Stomach (tissue), 9 donors: ENCODE measurements around the gene NUCKS1. TPM values are rescaled to one million over a fixed set of nuclear protein-coding genes. Genes with fewer than 3 reads are reported as not detected.

Experiments
- DNase-seq, 2 donors: peaks; one replicate each; pipeline versions ENCODE4 v3.0.0 to v3.0.0-alpha.2; 2013 to 2019
- H3K27ac ChIP-seq, 5 donors: fragments of 200-600 bp in 4 of 5; sonication (generic) in 4 of 5; one replicate each; pipeline ENCODE4 v1.5.1; 2013 to 2019; ENCODE audit warnings: mild to moderate bottlenecking in 1 of 5, moderate library complexity in 1 of 5
- H3K27me3 ChIP-seq, 3 donors: fragments of 200-600 bp; sonication (generic); one replicate each; pipeline ENCODE4 v1.5.1; 2017 to 2019; ENCODE audit warnings: mixed run types in 1 of 3
- H3K36me3 ChIP-seq, 4 donors: fragments of 200-600 bp; sonication (generic); 1 replicate in 3 of 4; 2 replicates in 1 of 4; pipeline ENCODE4 v1.5.1; 2016 to 2019
- H3K4me1 ChIP-seq, 4 donors: fragments of 200-600 bp; sonication (generic); one replicate each; pipeline ENCODE4 v1.5.1; 2016 to 2019
- H3K4me3 ChIP-seq, 4 donors: fragments of 200-600 bp; sonication (generic) in 3 of 4; one replicate each; pipeline ENCODE4 v1.5.1; 2016 to 2019; ENCODE audit warnings: mild to moderate bottlenecking in 1 of 4
- H3K9me3 ChIP-seq, 4 donors: fragments of 200-600 bp; sonication (generic); one replicate each; pipeline ENCODE4 v1.5.1; 2016 to 2019
- EP300 ChIP-seq: sonication (generic); formaldehyde crosslinking; IDR thresholded peaks from one replicate; pipeline ENCODE4 v1.6.1; 2017; ENCODE audit warnings: antibody characterized with exemption
- POLR2A ChIP-seq, 4 donors: fragments of 450-650 bp; IDR thresholded peaks; one replicate each; pipeline ENCODE4 v1.6.1; 2016; ENCODE audit warnings: antibody characterized with exemption in 4 of 4, control low read depth in 2 of 4, mild to moderate bottlenecking in 1 of 4, moderate library complexity in 1 of 4
- POLR2AphosphoS5 ChIP-seq, 3 donors: sonication (generic); formaldehyde crosslinking; IDR thresholded peaks; one replicate each; pipeline ENCODE4 v1.6.1; 2016; ENCODE audit warnings: antibody characterized with exemption in 3 of 3
- WGBS, 5 donors: extraction: QIAGEN DNeasy Blood & Tissue Kit in 3 of 5; methylation state at CpG; one replicate each; pipeline versions ENCODE4 v1.1.5 to v1.1.7; 2013 to 2018; 5-methylcytosine and 5-hydroxymethylcytosine counted together
- intact Hi-C: fragments of 100-400 bp; cut with DNase I; formaldehyde crosslinking; loops from one replicate; pipeline ENCODE4 v1.15.1; 2023; ENCODE audit warnings: low total_unique reads
- polyA plus RNA-seq, 3 donors: library from polyadenylated mRNA; stranded (reverse); fragments of 200-250 nt; gene quantifications; one replicate each; pipeline ENCODE4 v1.2.3, GENCODE V29; 2013
- total RNA-seq, 5 donors: library from RNA; depleted of rRNA; stranded (reverse); fragments of >200 nt; gene quantifications; one replicate each; pipeline versions ENCODE4 v1.1.0 to v1.2.3, GENCODE V29; 2014 to 2016
- TF ChIP-seq, protein P1 (sequence below), 7 experiments: fragments of 450-650 bp in 4 of 7; fragments of 200-600 bp in 3 of 7; sonication (generic) in 3 of 7; IDR thresholded peaks; one replicate each; pipeline ENCODE4 v1.5.1; 2016 to 2019; ENCODE audit warnings: antibody characterized with exemption in 7 of 7, control low read depth in 2 of 7, mild to moderate bottlenecking in 1 of 7
- donor health status: healthy with polysubstance abuse.
- donor health status: Bipolar disorder and iron deficiency.
- donor health status: healthy.

Gene NUCKS1
- total and polyA plus RNA-seq, 8 donors, result 28.0 to 330 (median 44.0) TPM

DNA sequence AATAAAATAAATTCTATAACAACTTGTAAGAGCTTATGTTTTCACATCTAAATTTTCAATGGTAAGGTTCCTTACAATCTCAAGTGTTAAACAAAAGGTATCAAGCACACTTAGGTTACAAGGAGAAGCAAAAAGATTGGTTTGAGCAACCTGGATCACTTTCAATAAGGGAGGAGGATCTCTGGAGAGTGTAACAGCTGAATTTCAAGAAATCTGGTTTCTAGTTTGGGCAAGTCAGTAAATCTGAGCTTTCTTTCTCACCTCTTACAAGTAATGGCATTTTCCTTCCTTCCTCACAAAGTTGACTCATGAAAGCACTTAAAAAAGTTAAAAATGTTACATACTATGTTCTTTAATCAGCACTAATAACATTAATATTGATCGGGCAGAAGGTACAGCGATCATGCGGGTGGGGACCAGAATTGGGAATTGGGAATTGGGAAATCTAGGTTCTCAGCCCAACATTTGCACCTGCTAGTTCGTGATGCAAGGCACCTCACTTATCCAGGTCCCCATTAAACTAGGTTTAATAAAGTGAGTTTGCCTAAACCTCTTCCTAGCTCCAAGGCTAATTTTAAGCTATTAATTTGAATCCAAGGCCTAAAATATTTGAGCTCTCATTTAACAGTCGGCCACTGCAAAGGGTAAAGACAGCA, 3.1 kb downstream of the NUCKS1 start:
- Histone ChIP-seq H3K9me3 (no peaks in the 10 kb centered on the region), H3K4me3 (peak overlapping the region in 2 of 4 donors; percentile 17 to 82), H3K36me3 (no peaks in the 10 kb centered on the region), H3K27me3 (no peaks in the 10 kb centered on the region), H3K27ac (peak overlapping the region in 2 of 5 donors; percentile 2 to 47), H3K4me1 (peaks cover 17 to 71% (median 43%) of the 10 kb centered on the region in 4 donors)
- DNase-seq, result no peak
- intact Hi-C loops, result no loop called here
- WGBS, 5 donors, result 56 to 65% (median 60%) methylated on average over 5 of the region's 5 CpGs
- TF ChIP-seq, protein P1, sequence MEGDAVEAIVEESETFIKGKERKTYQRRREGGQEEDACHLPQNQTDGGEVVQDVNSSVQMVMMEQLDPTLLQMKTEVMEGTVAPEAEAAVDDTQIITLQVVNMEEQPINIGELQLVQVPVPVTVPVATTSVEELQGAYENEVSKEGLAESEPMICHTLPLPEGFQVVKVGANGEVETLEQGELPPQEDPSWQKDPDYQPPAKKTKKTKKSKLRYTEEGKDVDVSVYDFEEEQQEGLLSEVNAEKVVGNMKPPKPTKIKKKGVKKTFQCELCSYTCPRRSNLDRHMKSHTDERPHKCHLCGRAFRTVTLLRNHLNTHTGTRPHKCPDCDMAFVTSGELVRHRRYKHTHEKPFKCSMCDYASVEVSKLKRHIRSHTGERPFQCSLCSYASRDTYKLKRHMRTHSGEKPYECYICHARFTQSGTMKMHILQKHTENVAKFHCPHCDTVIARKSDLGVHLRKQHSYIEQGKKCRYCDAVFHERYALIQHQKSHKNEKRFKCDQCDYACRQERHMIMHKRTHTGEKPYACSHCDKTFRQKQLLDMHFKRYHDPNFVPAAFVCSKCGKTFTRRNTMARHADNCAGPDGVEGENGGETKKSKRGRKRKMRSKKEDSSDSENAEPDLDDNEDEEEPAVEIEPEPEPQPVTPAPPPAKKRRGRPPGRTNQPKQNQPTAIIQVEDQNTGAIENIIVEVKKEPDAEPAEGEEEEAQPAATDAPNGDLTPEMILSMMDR (IDR thresholded peaks at IDR 0.05), result no peak
- TF ChIP-seq EP300, result no peak

DNA sequence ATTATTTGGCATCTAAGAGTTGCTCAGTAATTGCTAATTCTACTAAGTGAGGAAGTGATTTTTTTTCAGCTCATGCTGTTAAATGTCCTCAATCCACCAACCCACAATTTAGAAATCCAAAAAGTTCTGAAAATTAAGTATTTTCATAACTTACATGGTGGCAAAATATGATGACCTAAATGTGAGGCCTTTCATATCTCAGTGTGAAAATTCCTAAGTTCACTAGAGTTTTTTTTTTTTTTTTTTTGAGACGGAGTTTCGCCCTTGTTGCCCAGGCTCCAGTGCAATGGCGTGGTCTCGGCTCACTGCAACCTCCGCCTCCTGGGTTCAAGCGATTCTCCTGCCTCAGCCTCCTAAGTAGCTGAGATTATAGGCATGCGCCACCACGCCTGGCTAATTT, 5.6 kb downstream of the NUCKS1 start:
- no peak for DNase-seq
- Histone ChIP-seq H3K9me3 (no peaks in the 10 kb centered on the region), H3K27ac (no peak overlapping the region), H3K36me3 (peaks cover 0 to 8% (median 3%) of the 10 kb centered on the region in 4 donors), H3K4me1 (peaks cover 20 to 82% (median 50%) of the 10 kb centered on the region in 4 donors), H3K4me3 (no peak overlapping the region), H3K27me3 (no peaks in the 10 kb centered on the region)
- TF ChIP-seq, protein P1 (IDR thresholded peaks at IDR 0.05), result no peak
- TF ChIP-seq POLR2AphosphoS5 (IDR thresholded peaks at IDR 0.05) (no peak), EP300 (no peak), POLR2A (IDR thresholded peaks at IDR 0.05) (no peak)
- WGBS, 5 donors, result 94 to 99% (median 98%) methylated on average over 6 to 8 of the region's 8 CpGs
- intact Hi-C loops, result no loop called here

DNA sequence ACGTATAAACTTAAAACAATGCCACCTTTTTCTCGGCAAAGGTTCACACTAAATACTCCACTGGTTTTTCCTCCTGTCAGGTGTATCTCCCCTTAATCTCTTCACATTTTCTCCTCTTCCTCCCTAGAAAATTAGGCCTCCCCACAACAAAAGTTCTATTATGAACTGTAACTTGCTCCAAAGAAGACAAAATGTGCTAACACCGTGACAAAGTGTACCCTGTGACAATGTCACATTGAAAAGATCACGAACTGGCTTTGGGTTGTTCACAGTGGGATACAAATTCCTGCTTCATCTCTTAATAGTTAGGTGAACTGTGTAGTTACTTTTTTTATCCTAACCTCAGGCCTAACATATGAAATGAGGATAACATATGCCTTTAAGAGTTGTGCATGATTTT, 6.0 kb downstream of the NUCKS1 start:
- Histone ChIP-seq H3K27me3 (no peaks in the 10 kb centered on the region), H3K4me3 (no peak overlapping the region), H3K4me1 (peaks cover 24 to 86% (median 52%) of the 10 kb centered on the region in 4 donors), H3K9me3 (no peaks in the 10 kb centered on the region), H3K27ac (no peak overlapping the region), H3K36me3 (peaks cover 0 to 8% (median 3%) of the 10 kb centered on the region in 4 donors)
- intact Hi-C loops, result no loop called here
- DNase-seq, result no peak
- no peak for TF ChIP-seq EP300
- TF ChIP-seq, protein P1 (IDR thresholded peaks at IDR 0.05), result no peak
- TF ChIP-seq POLR2A (IDR thresholded peaks at IDR 0.05), result no peak
- no peak for TF ChIP-seq POLR2AphosphoS5 (IDR thresholded peaks at IDR 0.05)
- WGBS, 5 donors, result 37 to 44% (median 41%) methylated on average over 4 of the region's 4 CpGs

DNA sequence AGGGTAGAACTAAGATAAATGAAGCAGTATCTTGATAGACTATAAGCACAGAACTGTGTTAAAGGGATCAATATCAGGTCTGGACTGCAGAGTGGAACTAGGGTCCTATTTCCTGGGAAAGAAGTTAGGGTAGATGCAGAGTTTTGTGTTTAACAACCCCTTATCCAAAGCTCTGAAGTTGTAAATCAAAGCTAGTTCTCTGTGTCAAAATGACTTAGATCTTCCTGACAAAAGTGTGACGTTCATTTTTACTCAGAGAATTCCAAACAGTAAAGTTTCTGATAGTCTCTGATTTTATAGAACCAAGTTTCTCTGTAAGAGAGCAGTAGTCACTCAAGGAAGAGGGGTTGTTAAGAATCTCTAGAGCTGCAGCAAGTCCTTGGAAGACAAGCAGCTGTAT, 8.3 kb downstream of the NUCKS1 start:
- H3K9me3 ChIP-seq, result no peaks in the 10 kb centered on the region
- no peak overlapping the region for H3K4me3 ChIP-seq
- intact Hi-C loops, result no loop called here
- H3K36me3 ChIP-seq, result peaks cover 0 to 8% (median 3%) of the 10 kb centered on the region in 4 donors
- TF ChIP-seq POLR2A (IDR thresholded peaks at IDR 0.05) (no peak), EP300 (no peak), POLR2AphosphoS5 (IDR thresholded peaks at IDR 0.05) (no peak)
- TF ChIP-seq, protein P1 (IDR thresholded peaks at IDR 0.05), result no peak
- H3K27me3 ChIP-seq, result no peaks in the 10 kb centered on the region
- peaks cover 11 to 90% (median 36%) of the 10 kb centered on the region in 4 donors for H3K4me1 ChIP-seq
- WGBS, 5 donors, result 33 to 62% (median 55%) methylated on average over 1 of the region's 1 CpG
- H3K27ac ChIP-seq, result no peak overlapping the region
- no peak for DNase-seq
